HEK293 (cell line): ENCODE data around the gene MED13L.

Source experiments
- HOXA7 ChIP-seq: sonication (generic); formaldehyde crosslinking; IDR thresholded peaks from 2 replicates; pipeline ENCODE4 v1.8.1; 2022; ENCODE audit warnings: missing genetic modification reagents, borderline replicate concordance
- MZF1 ChIP-seq: fragments of 450-650 bp; formaldehyde crosslinking; IDR thresholded peaks from 2 replicates; pipeline ENCODE4 v1.5.1; 2017; ENCODE audit warnings: missing biosample characterization, missing genetic modification characterization, borderline replicate concordance
- OVOL3 ChIP-seq: fragments of 450-650 bp; formaldehyde crosslinking; IDR thresholded peaks from 2 replicates; pipeline ENCODE4 v1.5.1; 2016; ENCODE audit warnings: missing biosample characterization, missing genetic modification characterization
- ZBTB21 ChIP-seq: fragments of 450-650 bp; formaldehyde crosslinking; IDR thresholded peaks from 2 replicates; pipeline ENCODE4 v1.5.1; 2017; ENCODE audit warnings: missing biosample characterization, missing genetic modification characterization
- ZNF169 ChIP-seq: fragments of 450-650 bp; formaldehyde crosslinking; IDR thresholded peaks from 2 replicates; pipeline ENCODE4 v1.5.1; 2016; ENCODE audit warnings: missing biosample characterization, missing genetic modification characterization
- ZNF292 ChIP-seq: fragments of 450-650 bp; formaldehyde crosslinking; IDR thresholded peaks from 2 replicates; pipeline ENCODE4 v1.5.1; 2016; ENCODE audit warnings: low read depth, missing biosample characterization, missing genetic modification characterization, borderline replicate concordance
- ZNF510 ChIP-seq: fragments of 450-650 bp; formaldehyde crosslinking; IDR thresholded peaks from 2 replicates; pipeline ENCODE4 v1.5.1; 2018; ENCODE audit warnings: mild to moderate bottlenecking, missing genetic modification characterization, missing biosample characterization; ENCODE audit not compliant: insufficient replicate concordance
- ZNF560 ChIP-seq: fragments of 450-650 bp; formaldehyde crosslinking; IDR thresholded peaks from 2 replicates; pipeline ENCODE4 v1.5.1; 2017; ENCODE audit warnings: missing biosample characterization, missing genetic modification characterization, borderline replicate concordance
- TF ChIP-seq, protein P1 (sequence below): fragments of 450-650 bp; formaldehyde crosslinking; conservative IDR thresholded peaks from 2 replicates; pipeline ENCODE4 v1.5.1; 2016; ENCODE audit warnings: low read depth, missing biosample characterization, missing genetic modification characterization
- TF ChIP-seq, protein P2 (sequence below): fragments of 450-650 bp; formaldehyde crosslinking; IDR thresholded peaks from 2 replicates; pipeline ENCODE4 v1.5.1; 2016; ENCODE audit warnings: missing biosample characterization, missing genetic modification characterization
- TF ChIP-seq, protein P3 (sequence below): fragments of 450-650 bp; formaldehyde crosslinking; IDR thresholded peaks from 2 replicates; pipeline ENCODE4 v1.5.1; 2016; ENCODE audit warnings: missing biosample characterization, missing genetic modification characterization
- TF ChIP-seq, protein P4 (sequence below): fragments of 450-650 bp; formaldehyde crosslinking; optimal IDR thresholded peaks from 2 replicates; pipeline ENCODE3; 2016; ENCODE audit warnings: missing biosample characterization, mild to moderate bottlenecking, missing genetic modification characterization

DNA sequence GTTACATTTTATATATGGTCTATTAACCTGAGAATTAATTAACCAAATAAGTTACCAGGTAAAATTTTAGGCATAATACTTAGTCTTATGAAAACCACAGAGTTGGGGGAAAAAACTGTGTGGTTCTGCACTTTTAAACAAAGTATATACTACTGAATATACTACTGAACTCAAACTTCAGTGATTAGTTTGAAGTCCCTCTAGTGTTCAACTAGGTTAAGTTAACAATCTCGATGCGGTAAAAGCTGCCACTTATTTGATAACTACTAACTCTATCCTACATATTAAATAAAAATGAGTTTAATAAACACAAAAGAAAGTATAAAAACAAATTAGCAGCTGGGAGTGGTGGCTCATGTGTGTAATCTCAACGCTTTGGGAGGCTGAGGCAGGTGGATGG lies 56.7 kb downstream of the MED13L start:
- TF ChIP-seq OVOL3 (no peak), HOXA7 (CRISPR knock-in tag) (no peak), ZNF560 (tag by site-specific recombination) (no peak), MZF1 (tag by site-specific recombination) (no peak), ZBTB21 (tag by site-specific recombination) (no peak), ZNF510 (tag by site-specific recombination) (no peak), ZNF292 (tag by site-specific recombination) (no peak), ZNF169 (tag by site-specific recombination) (no peak)
- TF ChIP-seq, protein P1, sequence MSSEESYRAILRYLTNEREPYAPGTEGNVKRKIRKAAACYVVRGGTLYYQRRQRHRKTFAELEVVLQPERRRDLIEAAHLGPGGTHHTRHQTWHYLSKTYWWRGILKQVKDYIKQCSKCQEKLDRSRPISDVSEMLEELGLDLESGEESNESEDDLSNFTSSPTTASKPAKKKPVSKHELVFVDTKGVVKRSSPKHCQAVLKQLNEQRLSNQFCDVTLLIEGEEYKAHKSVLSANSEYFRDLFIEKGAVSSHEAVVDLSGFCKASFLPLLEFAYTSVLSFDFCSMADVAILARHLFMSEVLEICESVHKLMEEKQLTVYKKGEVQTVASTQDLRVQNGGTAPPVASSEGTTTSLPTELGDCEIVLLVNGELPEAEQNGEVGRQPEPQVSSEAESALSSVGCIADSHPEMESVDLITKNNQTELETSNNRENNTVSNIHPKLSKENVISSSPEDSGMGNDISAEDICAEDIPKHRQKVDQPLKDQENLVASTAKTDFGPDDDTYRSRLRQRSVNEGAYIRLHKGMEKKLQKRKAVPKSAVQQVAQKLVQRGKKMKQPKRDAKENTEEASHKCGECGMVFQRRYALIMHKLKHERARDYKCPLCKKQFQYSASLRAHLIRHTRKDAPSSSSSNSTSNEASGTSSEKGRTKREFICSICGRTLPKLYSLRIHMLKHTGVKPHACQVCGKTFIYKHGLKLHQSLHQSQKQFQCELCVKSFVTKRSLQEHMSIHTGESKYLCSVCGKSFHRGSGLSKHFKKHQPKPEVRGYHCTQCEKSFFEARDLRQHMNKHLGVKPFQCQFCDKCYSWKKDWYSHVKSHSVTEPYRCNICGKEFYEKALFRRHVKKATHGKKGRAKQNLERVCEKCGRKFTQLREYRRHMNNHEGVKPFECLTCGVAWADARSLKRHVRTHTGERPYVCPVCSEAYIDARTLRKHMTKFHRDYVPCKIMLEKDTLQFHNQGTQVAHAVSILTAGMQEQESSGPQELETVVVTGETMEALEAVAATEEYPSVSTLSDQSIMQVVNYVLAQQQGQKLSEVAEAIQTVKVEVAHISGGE (tag by site-specific recombination): no peak
- TF ChIP-seq, protein P2, sequence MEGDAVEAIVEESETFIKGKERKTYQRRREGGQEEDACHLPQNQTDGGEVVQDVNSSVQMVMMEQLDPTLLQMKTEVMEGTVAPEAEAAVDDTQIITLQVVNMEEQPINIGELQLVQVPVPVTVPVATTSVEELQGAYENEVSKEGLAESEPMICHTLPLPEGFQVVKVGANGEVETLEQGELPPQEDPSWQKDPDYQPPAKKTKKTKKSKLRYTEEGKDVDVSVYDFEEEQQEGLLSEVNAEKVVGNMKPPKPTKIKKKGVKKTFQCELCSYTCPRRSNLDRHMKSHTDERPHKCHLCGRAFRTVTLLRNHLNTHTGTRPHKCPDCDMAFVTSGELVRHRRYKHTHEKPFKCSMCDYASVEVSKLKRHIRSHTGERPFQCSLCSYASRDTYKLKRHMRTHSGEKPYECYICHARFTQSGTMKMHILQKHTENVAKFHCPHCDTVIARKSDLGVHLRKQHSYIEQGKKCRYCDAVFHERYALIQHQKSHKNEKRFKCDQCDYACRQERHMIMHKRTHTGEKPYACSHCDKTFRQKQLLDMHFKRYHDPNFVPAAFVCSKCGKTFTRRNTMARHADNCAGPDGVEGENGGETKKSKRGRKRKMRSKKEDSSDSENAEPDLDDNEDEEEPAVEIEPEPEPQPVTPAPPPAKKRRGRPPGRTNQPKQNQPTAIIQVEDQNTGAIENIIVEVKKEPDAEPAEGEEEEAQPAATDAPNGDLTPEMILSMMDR (tag by site-specific recombination): no peak
- TF ChIP-seq, protein P3, sequence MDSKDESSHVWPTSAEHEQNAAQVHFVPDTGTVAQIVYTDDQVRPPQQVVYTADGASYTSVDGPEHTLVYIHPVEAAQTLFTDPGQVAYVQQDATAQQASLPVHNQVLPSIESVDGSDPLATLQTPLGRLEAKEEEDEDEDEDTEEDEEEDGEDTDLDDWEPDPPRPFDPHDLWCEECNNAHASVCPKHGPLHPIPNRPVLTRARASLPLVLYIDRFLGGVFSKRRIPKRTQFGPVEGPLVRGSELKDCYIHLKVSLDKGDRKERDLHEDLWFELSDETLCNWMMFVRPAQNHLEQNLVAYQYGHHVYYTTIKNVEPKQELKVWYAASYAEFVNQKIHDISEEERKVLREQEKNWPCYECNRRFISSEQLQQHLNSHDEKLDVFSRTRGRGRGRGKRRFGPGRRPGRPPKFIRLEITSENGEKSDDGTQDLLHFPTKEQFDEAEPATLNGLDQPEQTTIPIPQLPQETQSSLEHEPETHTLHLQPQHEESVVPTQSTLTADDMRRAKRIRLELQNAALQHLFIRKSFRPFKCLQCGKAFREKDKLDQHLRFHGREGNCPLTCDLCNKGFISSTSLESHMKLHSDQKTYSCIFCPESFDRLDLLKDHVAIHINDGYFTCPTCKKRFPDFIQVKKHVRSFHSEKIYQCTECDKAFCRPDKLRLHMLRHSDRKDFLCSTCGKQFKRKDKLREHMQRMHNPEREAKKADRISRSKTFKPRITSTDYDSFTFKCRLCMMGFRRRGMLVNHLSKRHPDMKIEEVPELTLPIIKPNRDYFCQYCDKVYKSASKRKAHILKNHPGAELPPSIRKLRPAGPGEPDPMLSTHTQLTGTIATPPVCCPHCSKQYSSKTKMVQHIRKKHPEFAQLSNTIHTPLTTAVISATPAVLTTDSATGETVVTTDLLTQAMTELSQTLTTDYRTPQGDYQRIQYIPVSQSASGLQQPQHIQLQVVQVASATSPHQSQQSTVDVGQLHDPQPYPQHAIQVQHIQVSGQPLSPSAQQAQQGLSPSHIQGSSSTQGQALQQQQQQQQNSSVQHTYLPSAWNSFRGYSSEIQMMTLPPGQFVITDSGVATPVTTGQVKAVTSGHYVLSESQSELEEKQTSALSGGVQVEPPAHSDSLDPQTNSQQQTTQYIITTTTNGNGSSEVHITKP (tag by site-specific recombination): no peak
- TF ChIP-seq, protein P4, sequence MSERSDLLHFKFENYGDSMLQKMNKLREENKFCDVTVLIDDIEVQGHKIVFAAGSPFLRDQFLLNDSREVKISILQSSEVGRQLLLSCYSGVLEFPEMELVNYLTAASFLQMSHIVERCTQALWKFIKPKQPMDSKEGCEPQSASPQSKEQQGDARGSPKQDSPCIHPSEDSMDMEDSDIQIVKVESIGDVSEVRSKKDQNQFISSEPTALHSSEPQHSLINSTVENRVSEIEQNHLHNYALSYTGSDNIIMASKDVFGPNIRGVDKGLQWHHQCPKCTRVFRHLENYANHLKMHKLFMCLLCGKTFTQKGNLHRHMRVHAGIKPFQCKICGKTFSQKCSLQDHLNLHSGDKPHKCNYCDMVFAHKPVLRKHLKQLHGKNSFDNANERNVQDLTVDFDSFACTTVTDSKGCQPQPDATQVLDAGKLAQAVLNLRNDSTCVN: no peak
